CD14-positive monocyte (primary cell): ENCODE data around the gene IGF1R. TPM values are rescaled to one million over a fixed set of nuclear protein-coding genes. Genes with fewer than 3 reads are reported as not detected.

ENCODE experiments used
- DNase-seq, 3 donors: peaks; one replicate each; pipeline ENCODE4 v3.0.0-alpha.2; 2011 to 2022
- H2AFZ ChIP-seq: 2 replicates; pipeline ENCODE4 v1.6.0; 2012; ENCODE audit warnings: mild to moderate bottlenecking, low read depth, low read length, inconsistent platforms; ENCODE audit not compliant: insufficient read depth, poor library complexity, severe bottlenecking
- H3K27ac ChIP-seq, 2 donors: 1 replicate in 1 of 2; 2 replicates in 1 of 2; pipeline ENCODE4 v1.5.1; 2012 to 2013; ENCODE audit warnings: low read length in 2 of 2, control low read depth in 1 of 2, inconsistent platforms in 1 of 2, low read depth in 1 of 2, mild to moderate bottlenecking in 1 of 2
- H3K27me3 ChIP-seq, 2 donors: one replicate each; pipeline versions ENCODE4 v1.6.0 to v1.6.1; 2011 to 2013; ENCODE audit warnings: low read length in 2 of 2; ENCODE audit not compliant: control insufficient read depth in 2 of 2, insufficient read depth in 2 of 2
- H3K36me3 ChIP-seq, 2 donors: replicated peaks in 1 of 2; 1 replicate in 1 of 2; 2 replicates in 1 of 2; pipeline versions ENCODE4 v1.5.1 to v1.6.1; 2012 to 2013; ENCODE audit warnings: low read length in 2 of 2, control low read depth in 1 of 2, inconsistent platforms in 1 of 2, mild to moderate bottlenecking in 1 of 2; ENCODE audit not compliant: insufficient read depth in 2 of 2, control insufficient read depth in 1 of 2
- H3K4me1 ChIP-seq, 2 donors: 1 replicate in 1 of 2; 2 replicates in 1 of 2; pipeline versions ENCODE4 v1.5.1 to v1.6.1; 2012 to 2013; ENCODE audit warnings: low read length in 2 of 2, control low read depth in 1 of 2, inconsistent platforms in 1 of 2, mild to moderate bottlenecking in 1 of 2, moderate library complexity in 1 of 2; ENCODE audit not compliant: insufficient read depth in 2 of 2, control insufficient read depth in 1 of 2
- H3K4me2 ChIP-seq: replicated peaks from 2 replicates; pipeline ENCODE3; 2012; ENCODE audit warnings: low read length, moderate library complexity, mild to moderate bottlenecking; ENCODE audit not compliant: poor library complexity, severe bottlenecking; ENCODE audit errors: extremely low read depth
- H3K4me3 ChIP-seq, 3 experiments: fragments of 200-600 bp in 1 of 3; sonication (generic) in 1 of 3; replicated peaks in 1 of 3; 1 replicate in 2 of 3; 2 replicates in 1 of 3; pipeline ENCODE4 v1.5.1; 2011 to 2013; ENCODE audit warnings: low read length in 3 of 3, mild to moderate bottlenecking in 3 of 3, control low read depth in 2 of 3, low read depth in 2 of 3, inconsistent platforms in 1 of 3, moderate library complexity in 1 of 3
- H3K79me2 ChIP-seq: 2 replicates; pipeline ENCODE4 v1.6.0; 2012; ENCODE audit warnings: mild to moderate bottlenecking, control low read depth, inconsistent platforms, low read length, moderate library complexity; ENCODE audit not compliant: insufficient read depth
- H3K9ac ChIP-seq: 2 replicates; pipeline ENCODE4 v1.6.0; 2017; ENCODE audit warnings: low read length, mild to moderate bottlenecking; ENCODE audit not compliant: insufficient read depth, poor library complexity, severe bottlenecking
- H3K9me3 ChIP-seq, 2 donors: replicated peaks in 1 of 2; 1 replicate in 1 of 2; 2 replicates in 1 of 2; pipeline versions ENCODE4 v1.5.1 to v1.6.1; 2012 to 2013; ENCODE audit warnings: low read length in 2 of 2, control low read depth in 1 of 2; ENCODE audit not compliant: control insufficient read depth in 1 of 2, insufficient read depth in 1 of 2
- H4K20me1 ChIP-seq: 2 replicates; pipeline ENCODE4 v1.6.0; 2012; ENCODE audit warnings: mild to moderate bottlenecking, low read length, control low read depth, moderate library complexity; ENCODE audit not compliant: insufficient read depth
- H3K27ac Mint-ChIP-seq, 7 donors: one replicate each; pipeline ENCODE4 v1.8.0; 2020; ENCODE audit warnings: mild to moderate bottlenecking in 7 of 7, mixed read lengths in 7 of 7, moderate library complexity in 6 of 7, inconsistent platforms in 2 of 7
- H3K27me3 Mint-ChIP-seq, 3 donors: one replicate each; pipeline ENCODE4 v1.8.0; 2021 to 2022; ENCODE audit warnings: low read depth in 3 of 3, mild to moderate bottlenecking in 3 of 3, mixed read lengths in 3 of 3, moderate library complexity in 3 of 3, inconsistent platforms in 1 of 3
- H3K36me3 Mint-ChIP-seq, 2 donors: one replicate each; pipeline ENCODE4 v1.8.0; 2020; ENCODE audit warnings: mixed read lengths in 2 of 2, inconsistent platforms in 1 of 2, mild to moderate bottlenecking in 1 of 2
- H3K4me1 Mint-ChIP-seq: one replicate; pipeline ENCODE4 v1.8.0; 2020; ENCODE audit warnings: mild to moderate bottlenecking, mixed read lengths
- H3K4me3 Mint-ChIP-seq, 2 donors: one replicate each; pipeline ENCODE4 v1.8.0; 2020; ENCODE audit warnings: mild to moderate bottlenecking in 2 of 2, mixed read lengths in 2 of 2, moderate library complexity in 1 of 2
- H3K9me3 Mint-ChIP-seq, 7 donors: one replicate each; pipeline ENCODE4 v1.8.0; 2020 to 2022; ENCODE audit warnings: mixed read lengths in 7 of 7, mild to moderate bottlenecking in 6 of 7, moderate library complexity in 6 of 7, inconsistent platforms in 2 of 7
- WGBS: methylation state at CpG from one replicate; pipeline ENCODE4 v1.1.5; 2013; ENCODE audit warnings: missing lambda C conversion rate; ENCODE audit not compliant: insufficient coverage; 5-methylcytosine and 5-hydroxymethylcytosine counted together
- intact Hi-C, 2 donors: fragments of 100-400 bp; cut with micrococcal nuclease; formaldehyde crosslinking; loops; one replicate each; pipeline versions ENCODE4 v1.15.0 to v1.15.1; 2023
- polyA plus RNA-seq, 3 donors: library from polyadenylated mRNA; depleted of rRNA in 1 of 3; unstranded in 2 of 3; stranded (reverse) in 1 of 3; fragments of 300-500 nt in 2 of 3; fragments of >200 nt in 1 of 3; fragmentation: Illumina TruSeq in 2 of 3; gene quantifications; 1 replicate in 2 of 3; 2 replicates in 1 of 3; pipeline ENCODE4 v1.2.3, GENCODE V29; 2012 to 2021
- TF ChIP-seq, protein P1 (sequence below): fragments of 200-600 bp; IDR thresholded peaks from one replicate; pipeline ENCODE4 v1.8.0; 2022; ENCODE audit warnings: antibody characterized with exemption, mild to moderate bottlenecking

The IGF1R gene
- polyA plus RNA-seq, 3 donors: 0.35 to 4.9 (median 0.67) TPM

DNA sequence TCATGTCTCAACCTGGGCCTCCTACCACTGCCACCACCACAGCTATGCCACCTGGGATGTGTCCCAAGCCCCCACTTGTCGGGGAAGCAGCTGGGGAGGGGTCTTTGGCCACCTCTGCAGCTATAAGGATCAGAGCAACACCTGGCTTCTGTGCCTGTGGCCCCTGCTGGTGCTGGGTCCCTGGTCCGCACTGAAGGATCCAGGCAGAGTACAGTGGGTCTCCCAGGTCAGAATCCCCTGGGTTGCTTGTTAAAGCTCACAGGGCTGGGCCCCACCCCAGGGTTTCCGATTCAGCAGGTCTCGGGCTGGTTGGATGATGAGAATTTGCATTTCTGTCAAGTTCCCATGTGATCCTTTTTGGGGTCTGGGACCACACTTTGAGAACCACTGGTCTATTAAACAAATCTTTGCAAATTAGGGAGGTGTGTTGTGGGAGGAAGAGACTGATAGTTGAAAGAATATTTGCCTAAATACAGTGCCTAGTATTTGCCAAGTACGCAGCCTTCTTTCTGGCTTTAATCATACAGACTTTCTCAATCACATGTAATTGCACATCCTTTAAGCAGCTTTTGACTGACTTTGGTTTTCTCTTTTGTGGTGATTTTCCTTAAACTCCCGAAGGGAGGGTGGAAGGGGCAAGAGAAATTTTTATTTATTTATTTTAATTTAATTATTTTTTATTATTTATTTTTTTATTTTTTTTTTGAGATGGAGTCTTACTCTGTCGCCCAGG, 127.3 kb downstream of the IGF1R start:
- TF ChIP-seq, protein P1, sequence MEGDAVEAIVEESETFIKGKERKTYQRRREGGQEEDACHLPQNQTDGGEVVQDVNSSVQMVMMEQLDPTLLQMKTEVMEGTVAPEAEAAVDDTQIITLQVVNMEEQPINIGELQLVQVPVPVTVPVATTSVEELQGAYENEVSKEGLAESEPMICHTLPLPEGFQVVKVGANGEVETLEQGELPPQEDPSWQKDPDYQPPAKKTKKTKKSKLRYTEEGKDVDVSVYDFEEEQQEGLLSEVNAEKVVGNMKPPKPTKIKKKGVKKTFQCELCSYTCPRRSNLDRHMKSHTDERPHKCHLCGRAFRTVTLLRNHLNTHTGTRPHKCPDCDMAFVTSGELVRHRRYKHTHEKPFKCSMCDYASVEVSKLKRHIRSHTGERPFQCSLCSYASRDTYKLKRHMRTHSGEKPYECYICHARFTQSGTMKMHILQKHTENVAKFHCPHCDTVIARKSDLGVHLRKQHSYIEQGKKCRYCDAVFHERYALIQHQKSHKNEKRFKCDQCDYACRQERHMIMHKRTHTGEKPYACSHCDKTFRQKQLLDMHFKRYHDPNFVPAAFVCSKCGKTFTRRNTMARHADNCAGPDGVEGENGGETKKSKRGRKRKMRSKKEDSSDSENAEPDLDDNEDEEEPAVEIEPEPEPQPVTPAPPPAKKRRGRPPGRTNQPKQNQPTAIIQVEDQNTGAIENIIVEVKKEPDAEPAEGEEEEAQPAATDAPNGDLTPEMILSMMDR: no peak
- Histone ChIP-seq H3K27ac (no peak overlapping the region), H3K36me3 (no peaks in the 10 kb centered on the region), H3K27me3 (no peaks in the 10 kb centered on the region), H3K4me2 (no peak overlapping the region), H3K79me2 (peaks cover 30% of the 10 kb centered on the region), H3K4me1 (peaks cover 8 to 12% of the 10 kb centered on the region in 2 donors), H3K9ac (no peak overlapping the region), H3K9me3 (no peaks in the 10 kb centered on the region), H3K4me3 (no peak overlapping the region), H4K20me1 (peaks cover 71% of the 10 kb centered on the region), H2AFZ (no peak overlapping the region)
- H3K4me3 Mint-ChIP-seq: no peak overlapping the region
- H3K4me1 Mint-ChIP-seq: peaks cover 24% of the 10 kb centered on the region
- peaks cover 0 to 3% (median 0%) of the 10 kb centered on the region in 3 donors for H3K27me3 Mint-ChIP-seq
- 94% methylated on average over 5 of the region's 7 CpGs for WGBS
- peaks cover 0 to 6% of the 10 kb centered on the region in 2 donors for H3K36me3 Mint-ChIP-seq
- intact Hi-C loops: loop anchor here in 1 of 2 donors (5.0 kb wide), 1 partner anchor 282 kb away; no protein-coding TSS in a partner anchor
- DNase-seq: no peak
- H3K9me3 Mint-ChIP-seq: no peaks in the 10 kb centered on the region
- H3K27ac Mint-ChIP-seq: no peak overlapping the region

DNA sequence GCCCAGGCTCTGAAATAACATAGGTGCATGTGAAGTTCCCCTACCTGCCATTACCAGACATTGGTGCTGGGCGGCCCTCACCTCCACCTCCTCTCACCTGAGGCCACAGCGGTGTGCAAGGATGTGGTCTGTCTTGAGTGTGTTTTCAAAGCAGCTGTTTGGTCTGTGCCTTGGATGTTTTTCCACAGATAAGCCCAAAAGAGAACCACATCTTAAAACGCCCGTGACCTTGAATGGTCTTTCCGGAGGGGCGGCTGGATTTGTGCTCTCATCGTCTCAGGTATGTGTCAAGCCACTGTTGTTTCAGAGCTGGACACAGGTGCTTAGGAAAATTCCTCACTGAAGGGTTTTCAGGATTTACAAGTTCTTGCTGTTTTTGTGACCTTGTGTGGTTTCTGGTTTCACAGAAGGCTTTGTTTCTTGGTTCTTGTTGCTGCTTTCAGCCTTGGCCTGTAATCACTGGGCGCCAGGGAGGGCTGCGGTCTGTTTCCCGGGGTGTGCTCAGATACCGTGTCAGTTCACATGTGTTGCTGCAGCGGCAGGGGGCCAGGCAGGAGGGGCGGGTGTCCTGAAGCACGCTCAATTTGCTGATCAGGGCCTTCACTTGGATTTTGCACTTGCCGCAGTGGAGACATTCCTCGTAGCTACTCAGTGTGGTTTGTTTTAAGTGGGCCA, 128.4 kb downstream of the IGF1R start:
- 47% methylated on average over 14 of the region's 16 CpGs for WGBS
- Histone ChIP-seq H3K36me3 (no peaks in the 10 kb centered on the region), H2AFZ (no peak overlapping the region)

More for the DNA sequence above, 128.4 kb downstream of the IGF1R start:
- no peaks in the 10 kb centered on the region for H3K9me3 ChIP-seq
- H4K20me1 ChIP-seq: peaks cover 63% of the 10 kb centered on the region
- H3K27ac ChIP-seq: no peak overlapping the region
- no peak for DNase-seq
- no peak overlapping the region for H3K9ac ChIP-seq
- peaks cover 24% of the 10 kb centered on the region for H3K4me1 Mint-ChIP-seq
- no peaks in the 10 kb centered on the region for H3K27me3 ChIP-seq
- TF ChIP-seq, protein P1: no peak
- no peaks in the 10 kb centered on the region for H3K9me3 Mint-ChIP-seq
- peaks cover 0 to 6% of the 10 kb centered on the region in 2 donors for H3K36me3 Mint-ChIP-seq
- H3K4me3 ChIP-seq: no peak overlapping the region
- H3K4me1 ChIP-seq: peaks cover 8 to 12% of the 10 kb centered on the region in 2 donors
- H3K27me3 Mint-ChIP-seq: peaks cover 0 to 3% (median 0%) of the 10 kb centered on the region in 3 donors
- intact Hi-C loops: loop anchor here in 1 of 2 donors (5.0 kb wide), 1 partner anchor 281 kb away; no protein-coding TSS in a partner anchor
- H3K79me2 ChIP-seq: peaks cover 29% of the 10 kb centered on the region
- no peak overlapping the region for H3K4me3 Mint-ChIP-seq
- H3K27ac Mint-ChIP-seq: no peak overlapping the region
- H3K4me2 ChIP-seq: no peak overlapping the region
